Measurements from ENCODE around the gene MDM2.
"Not testable (repeated sequence)": the region's sequence is repeated elsewhere in the genome, so short reads cannot be mapped to it uniquely, and the experiment has no call there.

MDM2 gene

DNA sequence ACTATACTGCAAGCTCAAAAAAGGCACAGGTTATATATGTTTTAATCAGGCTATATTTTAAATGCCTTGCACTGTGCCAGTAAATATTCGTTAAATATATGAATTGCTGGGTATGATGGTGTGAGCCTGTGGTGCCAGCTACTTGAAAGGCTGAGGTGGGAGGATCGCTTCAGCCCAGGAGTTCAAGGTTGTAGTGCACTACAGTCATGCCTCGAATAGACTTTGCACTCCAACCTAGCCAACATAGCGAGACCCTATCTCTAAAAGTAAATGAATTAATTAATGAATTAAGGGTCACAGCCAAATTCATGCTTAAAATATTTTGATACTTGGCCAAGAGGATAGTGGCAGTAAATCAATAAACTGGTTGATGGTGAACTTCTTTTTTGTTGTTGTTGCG lies 22.2 kb upstream of the MDM2 start:
- DNase-seq (ENCODE audit: low spot score) = no peak
- no peak for FAIRE-seq

GRCh38 chr12:68786929-68787328 lies 21.0 kb upstream of the MDM2 start:
- DNase-seq (ENCODE audit: low spot score) (no peak), FAIRE-seq (no peak)

- FAIRE-seq (no peak), DNase-seq (ENCODE audit: low spot score) (no peak)
Measured at GRCh38 chr12:68788554-68789143, 19.3 kb upstream of the MDM2 start.

GRCh38 chr12:68789144-68789878 lies 18.7 kb upstream of the MDM2 start:
- DNase-seq (ENCODE audit: low spot score) (no peak), FAIRE-seq (no peak)

GRCh38 chr12:68790081-68790951 lies 17.7 kb upstream of the MDM2 start:
- no peak for DNase-seq (ENCODE audit: low spot score)
- no peak for FAIRE-seq

DNA sequence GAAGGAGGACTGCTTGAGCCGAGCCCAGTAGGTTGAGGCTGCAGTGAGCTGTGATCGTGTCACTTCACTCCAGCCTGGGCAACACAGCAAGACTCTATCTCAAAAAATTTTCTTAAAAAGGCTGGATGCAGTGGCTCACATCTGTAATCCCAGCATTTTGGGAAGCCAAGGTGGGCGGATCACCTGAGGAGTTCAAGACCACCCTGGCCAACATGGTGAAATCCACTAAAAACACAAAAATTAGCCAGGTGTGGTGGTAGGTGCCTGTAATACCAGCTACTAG lies 17.1 kb upstream of the MDM2 start:
- FAIRE-seq = no peak
- DNase-seq (ENCODE audit: low spot score) = no peak

GRCh38 chr12:68791897-68792481 lies 16.0 kb upstream of the MDM2 start:
- no peak for DNase-seq (ENCODE audit: low spot score)

GRCh38 chr12:68792952-68793351 lies 15.0 kb upstream of the MDM2 start:
- FAIRE-seq (no peak), DNase-seq (ENCODE audit: low spot score) (peak; percentile 31)

More at GRCh38 chr12:68791897-68792481, 16.0 kb upstream of the MDM2 start:
- FAIRE-seq = no peak

- DNase-seq (ENCODE audit: low spot score) (no peak), FAIRE-seq (no peak)
Measured at GRCh38 chr12:68793436-68793835, 14.5 kb upstream of the MDM2 start.

- no peak for DNase-seq (ENCODE audit: low spot score)
- no peak for FAIRE-seq
Measured at GRCh38 chr12:68793975-68794652, 13.9 kb upstream of the MDM2 start.

DNA sequence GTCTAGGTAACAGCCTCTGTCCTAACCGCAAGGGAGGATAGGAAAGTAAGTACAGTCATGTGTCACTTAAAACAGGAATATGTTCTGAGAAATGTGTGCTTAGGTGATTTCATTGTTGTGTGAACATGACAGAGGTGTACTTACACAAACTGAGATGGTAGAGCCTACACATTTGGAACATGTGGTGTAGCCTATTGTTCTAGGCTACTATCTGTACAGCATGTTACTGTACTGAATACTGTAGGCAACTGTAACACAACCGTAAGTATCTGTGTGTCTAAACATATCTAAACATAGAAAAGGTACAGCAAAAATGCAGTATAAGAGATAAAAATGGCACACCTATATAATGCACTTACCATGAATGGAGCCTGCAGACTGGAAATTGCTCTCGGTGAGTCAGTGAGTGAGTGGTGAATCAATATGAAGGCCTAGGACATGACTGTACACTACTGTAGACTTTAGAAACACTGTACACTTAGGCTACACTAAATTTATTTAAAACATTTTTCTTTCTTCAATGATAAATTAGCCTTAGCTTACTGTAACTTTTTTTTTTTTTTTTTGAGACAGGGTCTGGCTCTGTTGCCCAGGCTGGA lies 13.2 kb upstream of the MDM2 start:
- DNase-seq (ENCODE audit: low spot score) (peak; percentile 25), FAIRE-seq (no peak)

GRCh38 chr12:68796399-68796798 lies 11.6 kb upstream of the MDM2 start:
- FAIRE-seq = no peak

DNA sequence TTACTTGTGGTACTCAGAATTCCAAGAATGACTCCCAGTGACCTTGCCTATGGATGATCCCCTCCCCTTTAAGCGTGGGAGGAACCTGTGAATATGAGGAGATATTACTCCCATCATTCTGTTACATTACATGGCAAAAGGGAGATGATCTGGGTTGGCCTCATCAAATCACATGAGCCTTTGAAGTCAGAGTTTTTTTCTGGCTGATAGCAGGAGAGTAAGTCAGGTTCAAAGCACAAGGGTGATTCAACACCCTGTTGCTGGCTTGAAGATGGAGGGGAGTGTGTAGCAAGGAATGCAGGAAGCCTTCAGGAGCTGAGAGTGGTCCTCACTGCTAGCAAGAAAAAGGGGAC lies 9.1 kb upstream of the MDM2 start:
- no peak for FAIRE-seq
- no peak for DNase-seq (ENCODE audit: low spot score)

More at GRCh38 chr12:68796399-68796798, 11.6 kb upstream of the MDM2 start:
- no peak for DNase-seq (ENCODE audit: low spot score)

GRCh38 chr12:68800294-68800693 lies 7.7 kb upstream of the MDM2 start:
- FAIRE-seq (no peak), DNase-seq (ENCODE audit: low spot score) (no peak)

GRCh38 chr12:68801124-68801523 lies 6.9 kb upstream of the MDM2 start:
- FAIRE-seq; DNase-seq (ENCODE audit: low spot score): not testable (repeated sequence)

DNA sequence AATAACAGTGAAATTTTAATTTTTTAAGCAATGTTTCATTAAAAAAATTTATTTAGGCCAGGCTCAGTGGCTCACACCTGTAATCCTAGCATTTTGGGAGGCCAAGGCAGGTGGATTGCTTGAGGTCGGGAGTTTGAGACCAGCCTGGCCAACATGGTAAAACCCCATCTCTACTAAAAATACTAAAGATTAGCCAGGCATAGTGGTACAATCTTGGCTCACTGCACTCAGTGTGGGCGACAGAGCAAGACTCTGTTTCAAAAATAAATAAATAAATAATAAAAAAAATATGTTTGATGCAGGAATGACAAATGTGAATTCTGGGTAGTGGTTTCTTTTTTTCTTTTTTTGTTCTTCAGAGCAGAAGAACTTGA lies 5.6 kb upstream of the MDM2 start:
- DNase-seq (ENCODE audit: low spot score); FAIRE-seq: not testable (repeated sequence)

DNA sequence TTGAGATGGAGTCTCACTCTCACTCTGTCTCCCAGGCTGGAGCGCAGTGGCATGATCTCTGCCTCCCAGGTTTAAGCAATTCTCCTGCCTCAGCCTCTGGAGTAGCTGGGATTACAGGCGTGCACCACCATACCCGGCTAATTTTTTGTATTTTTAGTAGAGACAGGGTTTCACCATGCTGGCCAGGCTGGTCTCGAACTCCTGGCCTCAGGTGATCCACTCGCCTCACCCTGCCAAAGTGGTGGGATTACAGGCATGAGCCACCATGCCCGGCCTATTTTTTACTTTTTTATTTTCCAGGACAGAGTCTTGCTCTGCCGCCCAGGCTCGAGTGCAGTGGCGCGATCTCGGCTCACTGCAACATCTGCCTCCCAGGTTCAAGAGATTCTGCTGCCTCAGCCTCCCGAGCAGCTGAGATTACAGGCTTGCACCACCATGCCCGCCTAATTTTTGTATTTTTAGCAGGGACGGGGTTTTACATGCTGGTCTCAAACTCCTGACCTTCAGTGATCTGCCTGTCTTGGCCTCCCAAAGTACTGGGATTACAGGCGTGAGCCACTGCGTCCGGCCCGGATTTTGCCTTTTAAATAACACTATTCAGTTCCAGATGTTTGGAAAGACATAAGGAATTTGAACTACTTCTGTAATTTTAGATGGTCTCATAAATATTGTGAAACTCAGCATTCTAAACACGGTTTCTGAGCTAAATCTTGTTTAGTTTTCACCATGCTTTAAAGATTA lies 4.9 kb upstream of the MDM2 start:
- FAIRE-seq; DNase-seq (ENCODE audit: low spot score): not testable (repeated sequence)

DNA sequence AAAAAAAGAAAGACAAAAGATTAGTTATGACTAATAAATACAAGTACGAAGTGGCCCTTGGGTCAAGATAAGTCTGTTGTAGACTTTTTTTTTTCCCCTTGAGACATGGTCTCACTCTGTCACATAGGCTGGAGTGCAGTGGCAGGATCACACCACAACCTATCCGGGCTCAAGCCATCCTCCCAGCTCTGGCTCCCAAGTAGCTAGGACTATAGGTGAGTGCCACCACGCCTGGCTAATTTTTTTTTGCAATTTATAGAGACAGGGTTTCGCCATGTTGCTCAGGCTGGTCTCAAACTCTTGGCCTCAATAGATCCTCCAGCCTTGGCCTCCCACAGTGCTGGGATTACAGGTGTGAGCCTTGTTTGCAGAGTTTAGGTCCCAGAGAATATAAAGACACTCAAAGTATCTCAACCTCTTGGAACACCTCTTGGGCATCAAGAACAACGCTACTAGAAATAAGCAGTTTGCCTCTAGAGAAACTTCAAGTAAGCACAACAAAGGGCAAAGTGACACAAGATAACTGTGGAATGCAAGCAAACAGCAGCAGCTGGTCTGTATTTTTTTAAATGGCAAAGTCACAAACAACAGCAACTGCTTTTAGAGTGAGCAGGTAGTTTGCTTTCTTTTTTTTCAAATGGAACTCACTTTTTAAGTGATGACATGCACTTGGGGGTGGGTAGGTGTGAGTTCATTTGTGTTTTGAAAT lies 3.9 kb upstream of the MDM2 start:
- FAIRE-seq (no peak), DNase-seq (ENCODE audit: low spot score) (no peak)

DNA sequence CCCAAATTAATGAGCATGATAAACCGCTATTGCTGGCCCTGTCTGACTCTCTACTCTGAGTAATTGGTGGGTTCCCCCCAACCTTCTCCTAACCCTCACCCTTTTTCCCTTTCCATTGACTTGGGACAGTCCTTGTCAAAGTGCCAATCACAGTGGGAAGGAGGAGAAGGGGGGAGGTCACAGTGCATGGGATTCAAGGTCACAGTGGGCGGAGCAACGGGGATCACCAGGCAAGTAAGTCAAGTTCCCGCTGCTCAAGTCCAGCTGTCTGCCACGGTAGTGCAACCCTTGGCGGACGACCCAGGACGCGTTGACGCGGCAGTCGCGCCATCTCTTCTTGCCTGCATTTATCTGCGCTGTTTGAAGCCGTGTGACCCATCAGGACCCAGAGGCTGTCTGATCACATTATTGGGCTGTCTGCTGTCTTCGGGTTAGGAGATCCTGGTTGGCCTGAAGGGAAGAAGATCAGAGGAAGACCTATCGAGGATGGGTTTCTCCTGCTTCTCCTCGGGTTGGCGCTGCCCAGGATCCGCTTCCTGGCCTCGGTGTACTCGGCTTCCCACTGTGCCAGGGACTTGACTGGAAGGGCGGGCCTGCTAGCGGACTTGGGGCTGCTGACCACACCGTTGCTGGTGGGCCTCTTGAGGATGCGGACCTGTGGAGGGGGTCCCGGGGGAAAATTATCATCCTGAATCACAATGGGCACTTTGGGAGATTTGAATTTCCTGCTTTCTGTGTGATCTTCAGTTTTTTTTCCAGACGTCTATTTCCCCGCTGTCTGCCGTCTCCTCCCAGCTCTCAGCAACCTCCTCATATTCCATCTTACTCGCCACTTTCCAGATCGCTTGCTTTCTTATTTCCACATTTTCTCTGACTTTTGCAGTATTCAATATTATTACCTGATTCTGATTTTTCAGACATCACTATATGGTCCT lies 3.1 kb upstream of the MDM2 start:
- DNase-seq (ENCODE audit: low spot score) = no peak
- FAIRE-seq = no peak
